Mesodermal cell (in vitro differentiated cells): ENCODE measurements around the gene MRPS11. TPM values are rescaled to one million over a fixed set of nuclear protein-coding genes. Genes with fewer than 3 reads are reported as not detected.
A peak's percentile ranks its signal among the peaks of the same experiment; 100 is the strongest.
"Not testable (repeated sequence)": the region's sequence is repeated elsewhere in the genome, so short reads cannot be mapped to it uniquely, and the experiment has no call there.

ENCODE experiments used
- H3K27ac ChIP-seq: 2 replicates; pipeline ENCODE4 v1.7.0; 2013; ENCODE audit warnings: mild to moderate bottlenecking, low read depth, low read length, moderate library complexity; ENCODE audit not compliant: severe bottlenecking
- H3K36me3 ChIP-seq: 2 replicates; pipeline ENCODE4 v1.7.1; 2013; ENCODE audit warnings: mild to moderate bottlenecking, low read length, moderate library complexity; ENCODE audit not compliant: control insufficient read depth, insufficient read depth
- H3K4me1 ChIP-seq: one replicate; pipeline ENCODE4 v1.7.1; 2013; ENCODE audit warnings: mild to moderate bottlenecking, low read length; ENCODE audit not compliant: insufficient read depth, control insufficient read depth, poor library complexity, severe bottlenecking
- H3K4me3 ChIP-seq: 2 replicates; pipeline ENCODE4 v1.7.0; 2013; ENCODE audit warnings: low read length, control low read depth, mild to moderate bottlenecking; ENCODE audit not compliant: insufficient read depth, poor library complexity, severe bottlenecking; ENCODE audit errors: extremely low read depth
- H3K9me3 ChIP-seq: 2 replicates; pipeline ENCODE4 v1.7.1; 2013; ENCODE audit warnings: mild to moderate bottlenecking, low read length, moderate library complexity; ENCODE audit not compliant: control insufficient read depth
- WGBS, 2 experiments: methylation state at CpG; one replicate each; pipeline ENCODE4 v1.1.5; 2013; ENCODE audit warnings: missing lambda C conversion rate in 2 of 2; ENCODE audit not compliant: insufficient coverage in 2 of 2; 5-methylcytosine and 5-hydroxymethylcytosine counted together
- polyA plus RNA-seq, 2 experiments: library from polyadenylated mRNA; stranded (reverse); fragments of 50-300 nt; gene quantifications; one replicate each; pipeline ENCODE4 v1.2.3, GENCODE V29; 2013

Gene MRPS11
- 53.3 TPM for polyA plus RNA-seq (2013, experiment 1 of 2)
- 47.2 TPM for polyA plus RNA-seq (2013, experiment 2 of 2)

GRCh38 chr15:88467073-88467934, at the start of gene MRPS11, which contains the start of gene MRPL46:
MRPS11 (plus strand) TSS chr15:88467708; CDS start chr15:88467718, 10 bp downstream.
MRPL46 (minus strand) TSS chr15:88467388; CDS start chr15:88467377, 11 bp downstream.
- H3K9me3 ChIP-seq: no peaks in the 10 kb centered on the region
- H3K4me1 ChIP-seq: peaks cover 34% of the 10 kb centered on the region
- H3K36me3 ChIP-seq: peaks cover 55% of the 10 kb centered on the region
- H3K27ac ChIP-seq: peak within 1 kb of the TSS; percentile 93
- WGBS, 2 experiments: 0% methylated on average over 42 to 47 of the region's 55 CpGs
- H3K4me3 ChIP-seq: peak within 1 kb of the TSS; percentile 92

GRCh38 chr15:88419830-88420229, 47.7 kb upstream of the MRPS11 start:
- Histone ChIP-seq H3K27ac (no peak overlapping the region), H3K9me3 (no peaks in the 10 kb centered on the region), H3K4me1 (no peaks in the 10 kb centered on the region), H3K36me3 (no peaks in the 10 kb centered on the region), H3K4me3 (no peak overlapping the region)
- WGBS, 2 experiments: no CpG with 5 or more reads among the region's 3 CpGs

GRCh38 chr15:88423331-88423730, 44.2 kb upstream of the MRPS11 start:
- WGBS, 2 experiments: 87 to 93% methylated on average over 5 to 8 of the region's 8 CpGs
- H3K9me3 ChIP-seq: no peaks in the 10 kb centered on the region

DNA sequence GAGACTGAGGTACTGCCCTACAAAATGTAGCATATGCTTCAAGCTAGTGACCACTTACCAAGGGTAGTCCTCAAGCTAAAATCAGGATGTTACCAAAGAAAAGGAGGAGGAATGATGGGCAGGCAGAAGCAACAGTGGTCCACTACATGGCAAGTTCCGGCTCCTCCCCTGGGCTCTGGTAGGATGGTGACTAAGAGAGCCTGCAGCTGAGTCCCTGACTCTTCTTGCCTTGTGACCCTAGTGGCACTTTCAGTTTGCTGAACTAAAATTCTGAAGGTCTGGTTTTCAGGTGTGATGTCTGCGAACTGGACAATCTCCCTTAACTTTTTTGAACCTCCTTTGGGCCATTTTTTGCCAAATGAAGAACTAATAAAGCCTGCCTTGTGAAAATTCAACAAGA, 41.2 kb upstream of the MRPS11 start:
- 76 to 86% methylated on average over 1 to 2 of the region's 2 CpGs for WGBS, 2 experiments
- Histone ChIP-seq H3K27ac (no peak overlapping the region), H3K9me3 (no peaks in the 10 kb centered on the region), H3K4me1 (no peaks in the 10 kb centered on the region), H3K4me3 (no peak overlapping the region), H3K36me3 (no peaks in the 10 kb centered on the region)

More at GRCh38 chr15:88423331-88423730, 44.2 kb upstream of the MRPS11 start:
- Histone ChIP-seq H3K4me3 (no peak overlapping the region), H3K4me1 (no peaks in the 10 kb centered on the region), H3K36me3 (no peaks in the 10 kb centered on the region), H3K27ac (no peak overlapping the region)

DNA sequence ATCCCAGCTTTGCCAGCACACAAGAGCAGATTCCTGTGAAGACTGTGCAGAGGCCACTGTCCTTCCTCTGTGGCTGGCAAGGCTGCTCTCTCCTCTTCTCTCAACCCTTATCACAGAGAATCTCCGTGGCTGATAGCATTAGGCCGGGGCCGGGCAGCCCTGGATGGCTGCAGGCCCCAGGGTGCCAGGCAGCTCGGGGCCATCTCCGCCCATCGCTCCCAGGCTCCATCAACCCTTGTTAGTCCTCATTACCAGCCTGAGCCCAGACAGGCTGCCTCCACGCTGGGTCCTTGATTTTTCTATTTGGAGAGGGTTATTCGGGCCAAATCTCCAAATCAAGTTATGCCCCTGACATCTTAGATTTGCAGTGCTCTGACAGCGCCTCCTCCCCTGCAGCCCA, 39.5 kb upstream of the MRPS11 start:
- H3K36me3 ChIP-seq: no peaks in the 10 kb centered on the region
- H3K9me3 ChIP-seq: no peaks in the 10 kb centered on the region
- no peak overlapping the region for H3K4me3 ChIP-seq
- 56% methylated on average over 4 of the region's 9 CpGs for WGBS, 2 experiments
- no peak overlapping the region for H3K27ac ChIP-seq
- no peaks in the 10 kb centered on the region for H3K4me1 ChIP-seq

- H3K9me3 ChIP-seq: no peaks in the 10 kb centered on the region
- no peak overlapping the region for H3K27ac ChIP-seq
- no peak overlapping the region for H3K4me3 ChIP-seq
- 93 to 98% methylated on average over 8 to 10 of the region's 12 CpGs for WGBS, 2 experiments
- no peaks in the 10 kb centered on the region for H3K36me3 ChIP-seq
- no peaks in the 10 kb centered on the region for H3K4me1 ChIP-seq
These were observed 38.5 kb upstream of the MRPS11 start for GRCh38 chr15:88428805-88429605.

DNA sequence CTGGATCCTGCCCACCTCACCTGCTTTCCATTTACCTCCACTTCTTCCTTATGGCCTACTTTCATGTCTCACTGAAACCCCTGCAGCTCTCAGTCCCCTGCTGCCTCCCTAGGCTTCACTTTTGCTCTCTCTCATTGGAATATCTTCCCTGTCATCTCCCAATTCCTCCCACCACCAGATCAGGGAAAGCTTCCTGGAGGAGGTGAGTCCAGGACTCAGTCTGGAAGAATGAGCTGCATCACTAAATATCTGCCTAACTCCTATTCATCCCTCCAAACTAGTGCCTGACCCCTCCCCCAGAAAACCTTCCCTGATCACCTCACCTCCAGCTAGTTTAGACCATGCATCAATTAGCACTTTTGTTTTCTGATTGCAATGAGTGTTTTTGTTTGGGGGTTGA, 37.5 kb upstream of the MRPS11 start:
- no peaks in the 10 kb centered on the region for H3K9me3 ChIP-seq
- no peak overlapping the region for H3K27ac ChIP-seq
- H3K4me3 ChIP-seq: no peak overlapping the region
- H3K36me3 ChIP-seq: no peaks in the 10 kb centered on the region
- no peaks in the 10 kb centered on the region for H3K4me1 ChIP-seq

DNA sequence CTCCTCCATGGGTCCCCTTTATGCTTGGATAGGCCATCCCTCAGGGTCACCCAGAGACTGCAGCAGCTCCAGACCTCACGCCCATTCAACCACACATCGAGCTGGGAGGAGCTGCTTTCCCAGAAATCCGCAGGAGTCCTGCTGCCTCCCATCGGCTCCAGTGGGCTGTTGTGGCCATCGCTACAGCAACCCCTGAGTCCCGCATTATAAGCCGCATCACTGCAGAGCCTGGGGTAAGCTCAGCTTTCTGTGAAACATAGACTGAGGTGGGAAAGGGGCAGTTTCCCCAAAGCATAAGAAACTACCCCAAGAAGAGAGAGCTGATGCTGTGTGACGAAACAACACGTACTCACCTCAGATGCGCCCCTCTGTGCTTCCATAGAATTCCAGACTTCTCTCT, 36.1 kb upstream of the MRPS11 start:
- WGBS, 2 experiments: 70 to 80% methylated on average over 2 to 9 of the region's 10 CpGs
- Histone ChIP-seq H3K9me3 (no peaks in the 10 kb centered on the region), H3K4me1 (no peaks in the 10 kb centered on the region), H3K27ac (no peak overlapping the region), H3K36me3 (no peaks in the 10 kb centered on the region), H3K4me3 (no peak overlapping the region)

- H3K9me3 ChIP-seq: no peaks in the 10 kb centered on the region
- no peaks in the 10 kb centered on the region for H3K36me3 ChIP-seq
- WGBS, 2 experiments: 89 to 90% methylated on average over 6 of the region's 7 CpGs
- H3K4me3 ChIP-seq: no peak overlapping the region
- H3K4me1 ChIP-seq: no peaks in the 10 kb centered on the region
- H3K27ac ChIP-seq: no peak overlapping the region
These were observed 34.3 kb upstream of the MRPS11 start for GRCh38 chr15:88433046-88433685.

- H3K27ac ChIP-seq, H3K4me1 ChIP-seq, H3K36me3 ChIP-seq, H3K4me3 ChIP-seq, H3K9me3 ChIP-seq: not testable (repeated sequence)
- 79 to 100% methylated on average over 1 to 3 of the region's 5 CpGs for WGBS, 2 experiments
These were observed 33.4 kb upstream of the MRPS11 start for GRCh38 chr15:88434106-88434505.
